Measurements from ENCODE around the gene EI24. TPM values are rescaled to one million over a fixed set of nuclear protein-coding genes. Genes with fewer than 3 reads are reported as not detected.

Gene EI24
- polyA plus RNA-seq, 1 donor (not counting 4 experiments of a cell fraction or from before 2014, with no cell fraction given), result 263 TPM

DNA sequence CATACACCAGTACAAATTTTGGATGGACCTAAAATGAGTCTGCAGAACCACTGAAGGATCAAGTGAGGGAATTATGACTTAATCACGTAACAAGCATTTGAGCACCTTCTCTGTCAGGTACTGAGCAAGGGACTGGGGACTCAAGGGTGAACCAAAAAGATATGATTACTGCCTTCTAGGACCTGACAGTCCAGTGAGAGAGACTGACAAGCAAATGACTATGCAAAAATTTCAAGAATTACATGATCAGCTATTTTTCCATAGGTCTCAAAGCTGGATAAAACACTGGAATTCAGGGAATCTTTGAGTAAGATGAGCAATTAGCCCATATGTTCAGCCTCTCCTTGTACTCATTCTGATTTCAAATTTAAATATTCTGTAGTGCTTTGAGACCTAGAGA lies 18.2 kb downstream of the EI24 start:
- dilution Hi-C loops (cut with MboI; ENCODE audit: extremely low pct_ligation_motif_present, low sequenced_read_pairs), result no loop called here
- Histone ChIP-seq H3K9me3 (ENCODE audit: control insufficient read depth, low read depth, low read length) (no peaks in the 10 kb centered on the region), H3K9ac (ENCODE audit: control insufficient read depth, extremely low read depth, insufficient read depth, low read length) (no peak overlapping the region), H3K4me1 (ENCODE audit: control insufficient read depth, extremely low read depth, insufficient read depth, low read length) (peaks cover 8% of the 10 kb centered on the region), H2AFZ (ENCODE audit: control insufficient read depth, low read length) (no peak overlapping the region), H3K27me3 (ENCODE audit: control insufficient read depth, extremely low read depth, insufficient read depth, low read length) (no peaks in the 10 kb centered on the region), H3K4me3 (ENCODE audit: control insufficient read depth in 2 of 3, extremely low read depth in 1 of 3, insufficient read depth in 2 of 3, low read depth in 1 of 3, low read length in 3 of 3) (no peak overlapping the region), H3K36me3 (ENCODE audit: control insufficient read depth in 2 of 2, extremely low read depth in 1 of 2, insufficient read depth in 2 of 2, low read length in 2 of 2) (peaks cover 7 to 9% of the 10 kb centered on the region in 2 experiments), H4K20me1 (ENCODE audit: control insufficient read depth, extremely low read depth, insufficient read depth, low read length) (no peaks in the 10 kb centered on the region), H3K4me2 (ENCODE audit: control insufficient read depth, extremely low read depth, insufficient read depth, low read depth, low read length) (no peak overlapping the region), H3K79me2 (ENCODE audit: control insufficient read depth, insufficient read depth, low read length) (no peaks in the 10 kb centered on the region), H3K9me1 (ENCODE audit: control insufficient read depth, extremely low read depth, insufficient read depth, low read length) (no peaks in the 10 kb centered on the region), H3K27ac (ENCODE audit: control insufficient read depth, insufficient read depth, low read length) (no peak overlapping the region)
- TF ChIP-seq, protein P1, sequence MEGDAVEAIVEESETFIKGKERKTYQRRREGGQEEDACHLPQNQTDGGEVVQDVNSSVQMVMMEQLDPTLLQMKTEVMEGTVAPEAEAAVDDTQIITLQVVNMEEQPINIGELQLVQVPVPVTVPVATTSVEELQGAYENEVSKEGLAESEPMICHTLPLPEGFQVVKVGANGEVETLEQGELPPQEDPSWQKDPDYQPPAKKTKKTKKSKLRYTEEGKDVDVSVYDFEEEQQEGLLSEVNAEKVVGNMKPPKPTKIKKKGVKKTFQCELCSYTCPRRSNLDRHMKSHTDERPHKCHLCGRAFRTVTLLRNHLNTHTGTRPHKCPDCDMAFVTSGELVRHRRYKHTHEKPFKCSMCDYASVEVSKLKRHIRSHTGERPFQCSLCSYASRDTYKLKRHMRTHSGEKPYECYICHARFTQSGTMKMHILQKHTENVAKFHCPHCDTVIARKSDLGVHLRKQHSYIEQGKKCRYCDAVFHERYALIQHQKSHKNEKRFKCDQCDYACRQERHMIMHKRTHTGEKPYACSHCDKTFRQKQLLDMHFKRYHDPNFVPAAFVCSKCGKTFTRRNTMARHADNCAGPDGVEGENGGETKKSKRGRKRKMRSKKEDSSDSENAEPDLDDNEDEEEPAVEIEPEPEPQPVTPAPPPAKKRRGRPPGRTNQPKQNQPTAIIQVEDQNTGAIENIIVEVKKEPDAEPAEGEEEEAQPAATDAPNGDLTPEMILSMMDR (optimal IDR thresholded peaks at IDR 0.05 in 1 of 3, IDR thresholded peaks at IDR 0.05 in 1 of 3, conservative IDR thresholded peaks at IDR 0.05 in 1 of 3; ENCODE audit: extremely low read depth in 1 of 3, insufficient read depth in 2 of 3, low read length in 3 of 3), result no peak
- no peak for TF ChIP-seq EZH2 (IDR thresholded peaks at IDR 0.05; ENCODE audit: low read length)
- FAIRE-seq (no peak), DNase-seq (ENCODE audit: low read depth, low spot score) (no peak)

DNA sequence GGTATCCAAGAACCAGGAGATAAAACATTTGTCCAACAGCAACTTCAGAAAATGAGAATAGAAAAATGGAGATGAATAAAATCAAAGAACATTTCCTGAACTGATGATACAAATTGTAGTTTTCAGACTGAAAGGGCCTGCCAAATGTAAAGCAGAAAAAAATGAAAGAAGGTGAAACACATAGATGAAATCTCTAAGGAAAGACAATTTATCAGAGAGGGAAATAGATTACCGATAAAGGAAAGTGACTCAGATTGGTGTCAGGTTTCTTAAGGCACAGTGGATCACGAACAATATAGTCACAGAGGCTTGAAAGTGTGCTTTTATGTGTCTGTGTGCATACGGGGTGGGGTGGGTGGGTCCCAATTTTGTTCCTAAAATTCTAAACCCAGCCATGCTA lies 19.2 kb downstream of the EI24 start:
- peak overlapping the region; percentile 5 for H2AFZ ChIP-seq (ENCODE audit: control insufficient read depth, low read length)
- DNase-seq (ENCODE audit: low read depth, low spot score), result no peak
- H3K9me1 ChIP-seq (ENCODE audit: control insufficient read depth, extremely low read depth, insufficient read depth, low read length), result no peaks in the 10 kb centered on the region
- no peaks in the 10 kb centered on the region for H4K20me1 ChIP-seq (ENCODE audit: control insufficient read depth, extremely low read depth, insufficient read depth, low read length)
- peaks cover 8% of the 10 kb centered on the region for H3K4me1 ChIP-seq (ENCODE audit: control insufficient read depth, extremely low read depth, insufficient read depth, low read length)
- FAIRE-seq, result no peak
- H3K9me3 ChIP-seq (ENCODE audit: control insufficient read depth, low read depth, low read length), result no peaks in the 10 kb centered on the region
- no peak for TF ChIP-seq EZH2 (IDR thresholded peaks at IDR 0.05; ENCODE audit: low read length)
- TF ChIP-seq, protein P1 (optimal IDR thresholded peaks at IDR 0.05 in 1 of 3, IDR thresholded peaks at IDR 0.05 in 1 of 3, conservative IDR thresholded peaks at IDR 0.05 in 1 of 3; ENCODE audit: extremely low read depth in 1 of 3, insufficient read depth in 2 of 3, low read length in 3 of 3), result no peak
- no peak overlapping the region for H3K4me3 ChIP-seq (ENCODE audit: control insufficient read depth in 2 of 3, extremely low read depth in 1 of 3, insufficient read depth in 2 of 3, low read depth in 1 of 3, low read length in 3 of 3)
- peaks cover 8% of the 10 kb centered on the region for H3K79me2 ChIP-seq (ENCODE audit: control insufficient read depth, insufficient read depth, low read length)
- H3K9ac ChIP-seq (ENCODE audit: control insufficient read depth, extremely low read depth, insufficient read depth, low read length), result no peak overlapping the region
- dilution Hi-C loops (cut with MboI; ENCODE audit: extremely low pct_ligation_motif_present, low sequenced_read_pairs), result no loop called here
- H3K36me3 ChIP-seq (ENCODE audit: control insufficient read depth in 2 of 2, extremely low read depth in 1 of 2, insufficient read depth in 2 of 2, low read length in 2 of 2), result peaks cover 5 to 8% of the 10 kb centered on the region in 2 experiments
- H3K27me3 ChIP-seq (ENCODE audit: control insufficient read depth, extremely low read depth, insufficient read depth, low read length), result no peaks in the 10 kb centered on the region
- H3K27ac ChIP-seq (ENCODE audit: control insufficient read depth, insufficient read depth, low read length), result no peak overlapping the region
- H3K4me2 ChIP-seq (ENCODE audit: control insufficient read depth, extremely low read depth, insufficient read depth, low read depth, low read length), result no peak overlapping the region

Measured in keratinocyte (primary cell).